Pulmonary artery endothelial cell (primary cell): ENCODE measurements around the gene ZNF20. TPM values are rescaled to one million over a fixed set of nuclear protein-coding genes. Genes with fewer than 3 reads are reported as not detected.
"Not testable (repeated sequence)": the region's sequence is repeated elsewhere in the genome, so short reads cannot be mapped to it uniquely, and the experiment has no call there.

Experiments
- DNase-seq: peaks from one replicate; pipeline ENCODE4 v3.0.0-alpha.2; 2011; ENCODE audit warnings: low read depth, low spot score
- total RNA-seq: library from RNA; depleted of rRNA; stranded (reverse); fragments of >200 nt; gene quantifications from 2 replicates; pipeline ENCODE4 v1.2.3, GENCODE V29; 2014

ZNF20 gene
- total RNA-seq, 1 donor from 2014 or later = 2.7 TPM

- no peak for DNase-seq
Observed at GRCh38 chr19:12113121-12113520, 27.0 kb downstream of the ZNF20 start.

GRCh38 chr19:12112701-12113100 is 27.4 kb downstream of the ZNF20 start:
- DNase-seq = no peak

- no peak for DNase-seq
Observed at GRCh38 chr19:12111943-12112637, 28.1 kb downstream of the ZNF20 start.

- no peak for DNase-seq
Observed at GRCh38 chr19:12111176-12111575, 29.0 kb downstream of the ZNF20 start.

GRCh38 chr19:12103909-12104308 is 36.2 kb downstream of the ZNF20 start:
- not testable (repeated sequence) for DNase-seq

GRCh38 chr19:12098040-12098439 is 42.1 kb downstream of the ZNF20 start:
- DNase-seq = no peak

- no peak for DNase-seq
Observed at GRCh38 chr19:12095111-12095790, 44.9 kb downstream of the ZNF20 start.

GRCh38 chr19:12093777-12094176 is 46.4 kb downstream of the ZNF20 start:
- DNase-seq = no peak

GRCh38 chr19:12092956-12093355 is 47.2 kb downstream of the ZNF20 start:
- no peak for DNase-seq

GRCh38 chr19:12092065-12092867 is 47.9 kb downstream of the ZNF20 start:
- DNase-seq = peak; percentile 66

- DNase-seq = peak; percentile 20
Observed at GRCh38 chr19:12090807-12091206, 49.3 kb downstream of the ZNF20 start.

GRCh38 chr19:12085074-12085818 is 54.9 kb downstream of the ZNF20 start:
- DNase-seq = no peak

- not testable (repeated sequence) for DNase-seq
Observed at GRCh38 chr19:12083336-12083735, 56.8 kb downstream of the ZNF20 start.

Other genes with a start within 250 kb of the ZNF20 start
- 5.8 and 7.1 TPM in 2 replicates for gene ZNF700, start 215.2 kb downstream of the ZNF20 start, total RNA-seq
- 0.40 and 1.9 TPM in 2 replicates for gene ZNF763, start 175.3 kb downstream of the ZNF20 start, total RNA-seq
- 2.4 and 2.6 TPM in 2 replicates for gene ZNF433, start 104.7 kb downstream of the ZNF20 start, total RNA-seq
- 0.26 and 0.56 TPM in 2 replicates for gene ZNF878, start 87.4 kb downstream of the ZNF20 start, total RNA-seq
- gene ZNF844, start 75.6 kb downstream of the ZNF20 start, total RNA-seq = 2.8 and 4.9 TPM in 2 replicates
- gene ZNF625, start 16.4 kb upstream of the ZNF20 start, total RNA-seq = 11.1 and 12.9 TPM in 2 replicates
- gene ZNF136, start 22.7 kb upstream of the ZNF20 start, total RNA-seq = 5.5 and 6.2 TPM in 2 replicates
- 5.0 and 6.7 TPM in 2 replicates for gene ZNF44, start 154.5 kb upstream of the ZNF20 start, total RNA-seq
- gene ZNF563, start 193.3 kb upstream of the ZNF20 start, total RNA-seq = 1.5 and 3.5 TPM in 2 replicates
- gene ZNF442, start 225.3 kb upstream of the ZNF20 start, total RNA-seq = 0.92 and 2.8 TPM in 2 replicates